HT-29 (cell line): ENCODE measurements around the gene ZNF879. TPM values are rescaled to one million over a fixed set of nuclear protein-coding genes. Genes with fewer than 3 reads are reported as not detected.

Experiments used
- DNase-seq: peaks from one replicate; pipeline ENCODE4 v3.0.0-alpha.2; 2015; ENCODE audit warnings: low spot score
- total RNA-seq: library from RNA; depleted of rRNA; stranded (reverse); fragments of >200 nt; shearing (Covaris generic); gene quantifications from 2 replicates; pipeline ENCODE4 v1.2.3, GENCODE V29; 2014; rRNA removed

Gene ZNF879
- not detected in 2 replicates for total RNA-seq

DNA sequence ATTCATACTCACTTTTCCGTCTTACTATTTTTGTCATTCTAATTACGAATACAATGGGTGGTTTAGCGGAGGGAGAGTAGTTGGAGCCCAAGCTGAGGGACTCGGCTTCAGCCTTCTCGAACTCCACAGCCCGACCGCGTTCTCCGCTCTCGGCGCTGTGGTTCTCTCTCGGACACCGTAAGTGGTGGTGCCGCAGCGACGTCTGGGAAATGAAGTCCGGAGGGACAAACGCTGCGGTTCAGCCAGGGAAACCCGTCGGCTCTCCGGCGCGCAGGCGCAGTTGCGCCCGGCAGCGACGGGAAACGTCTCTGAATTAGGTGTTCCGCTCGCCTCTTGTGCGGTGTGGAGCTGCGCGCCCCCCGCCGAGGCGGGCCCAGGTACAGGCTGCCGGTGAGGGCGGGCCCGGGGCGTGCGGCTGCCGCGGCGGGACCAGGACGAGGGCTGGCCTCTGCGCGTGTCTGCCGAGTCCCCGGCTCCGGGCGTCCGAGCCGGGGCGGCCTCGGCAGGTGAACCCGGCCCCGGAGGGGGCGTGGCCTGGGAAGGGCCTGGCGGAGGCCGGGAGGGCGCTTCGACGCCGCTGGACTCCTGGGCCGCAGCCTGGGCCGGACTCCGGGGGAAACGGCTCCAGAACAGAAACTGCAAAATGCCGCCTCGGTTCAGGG lies at the start of gene ZNF879:
TSS of gene ZNF879 (plus strand) at position 277 of the 662 bp plus-strand sequence. CDS start 1,201 bp downstream, outside the sequence.
- no peak for DNase-seq

DNA sequence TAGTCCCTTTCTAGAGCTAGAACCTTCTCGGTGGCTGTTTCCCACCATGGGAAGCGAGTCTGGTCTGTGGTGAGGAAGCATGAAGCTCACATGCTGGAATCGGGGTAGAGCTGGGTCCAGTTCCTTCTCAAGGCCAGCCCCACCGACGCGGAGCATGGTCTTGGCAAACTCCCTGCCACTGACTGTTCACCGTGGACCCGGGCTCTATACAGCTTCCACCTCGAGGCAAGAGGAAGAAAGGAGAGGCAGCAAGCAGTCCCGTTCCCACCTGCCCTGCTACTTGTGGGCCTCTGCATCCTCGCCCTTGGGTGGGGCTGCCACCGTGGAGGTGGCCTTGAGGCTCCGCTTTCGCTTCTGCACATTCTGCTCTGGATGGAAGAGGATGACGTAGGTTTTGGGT lies 42.2 kb upstream of the ZNF879 start:
- DNase-seq = no peak

DNA sequence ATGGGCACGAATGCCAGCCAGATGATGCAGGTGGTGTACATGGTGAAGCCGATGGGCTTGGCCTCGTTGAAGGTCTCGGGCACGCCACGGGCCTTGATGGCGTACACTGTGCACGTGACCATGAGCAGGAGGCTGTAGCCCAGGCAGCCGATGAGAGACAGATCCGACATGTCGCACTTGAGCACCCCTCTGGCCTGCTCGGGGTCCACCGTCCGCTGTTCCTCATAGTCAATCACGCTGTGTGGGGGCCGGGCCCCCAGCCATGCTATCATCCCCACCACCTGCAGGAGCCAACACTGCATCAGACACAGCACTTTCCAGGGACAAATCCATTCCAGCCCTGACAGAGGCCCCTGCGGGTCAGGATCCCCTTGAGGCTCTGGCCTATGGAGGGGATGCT lies 40.7 kb upstream of the ZNF879 start:
- DNase-seq = no peak

DNA sequence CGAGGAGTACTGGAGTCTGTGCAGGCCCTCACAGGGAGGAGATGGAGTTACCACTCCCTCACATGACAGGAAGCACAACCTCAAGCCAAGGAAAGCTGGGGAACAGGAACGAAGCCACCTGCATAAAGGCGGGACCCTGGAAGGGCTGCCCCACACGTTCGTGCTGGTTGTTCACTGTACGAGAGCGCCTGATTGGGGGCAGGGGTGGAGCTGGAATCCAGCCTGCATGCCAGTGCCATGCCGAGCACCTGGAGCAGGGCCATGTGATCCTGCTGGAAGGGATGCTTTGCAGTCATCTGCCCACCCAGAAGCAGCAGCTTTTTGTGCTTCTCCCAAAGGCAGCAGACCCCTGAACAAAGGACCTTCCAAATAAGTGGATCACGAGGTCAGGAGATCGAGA lies 39.9 kb upstream of the ZNF879 start:
- DNase-seq = no peak

DNA sequence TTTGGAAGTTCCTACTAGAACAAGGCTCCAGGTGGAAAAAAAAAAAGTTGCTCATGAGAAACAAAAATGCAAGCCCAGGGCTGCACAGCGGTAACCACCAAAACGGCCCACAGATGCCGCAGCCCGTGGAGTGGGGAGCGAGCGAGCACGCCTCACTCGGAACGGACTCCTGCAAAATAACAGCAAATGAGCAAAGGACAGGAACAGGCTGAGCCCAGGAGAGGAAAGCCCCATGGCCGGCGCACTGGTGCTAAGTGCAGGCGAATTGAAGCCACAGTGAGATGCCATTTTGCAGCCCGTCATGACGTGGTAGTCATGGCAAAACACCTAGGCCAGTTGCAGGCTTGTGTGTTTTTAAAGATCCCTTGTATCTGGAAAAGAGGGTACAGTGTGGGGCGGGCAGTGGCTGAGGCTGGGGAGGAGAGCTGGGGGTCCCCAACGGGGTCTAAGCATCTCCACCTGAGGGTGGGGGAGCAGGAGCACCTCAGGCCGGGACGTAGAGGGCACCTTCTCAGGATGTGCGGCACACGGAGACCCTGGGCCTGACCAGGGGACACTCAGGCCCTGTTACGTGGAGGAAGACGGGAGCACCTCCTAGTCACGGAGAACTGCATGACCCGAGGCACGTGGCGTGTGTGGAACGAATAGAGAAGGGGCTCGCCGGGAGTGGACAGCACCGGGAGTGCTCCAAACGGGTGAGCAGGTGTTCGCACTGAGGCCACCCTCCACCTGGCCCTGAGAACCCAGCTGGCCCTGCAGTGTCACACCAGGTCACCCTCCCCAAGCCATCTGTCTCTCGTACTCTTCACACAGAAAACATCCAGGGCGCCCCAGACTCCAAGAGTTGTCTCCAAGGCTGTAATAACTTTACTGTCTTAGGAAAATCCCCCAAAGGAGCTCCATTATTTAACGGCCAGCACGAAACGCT lies 39.2 kb upstream of the ZNF879 start:
- no peak for DNase-seq

DNA sequence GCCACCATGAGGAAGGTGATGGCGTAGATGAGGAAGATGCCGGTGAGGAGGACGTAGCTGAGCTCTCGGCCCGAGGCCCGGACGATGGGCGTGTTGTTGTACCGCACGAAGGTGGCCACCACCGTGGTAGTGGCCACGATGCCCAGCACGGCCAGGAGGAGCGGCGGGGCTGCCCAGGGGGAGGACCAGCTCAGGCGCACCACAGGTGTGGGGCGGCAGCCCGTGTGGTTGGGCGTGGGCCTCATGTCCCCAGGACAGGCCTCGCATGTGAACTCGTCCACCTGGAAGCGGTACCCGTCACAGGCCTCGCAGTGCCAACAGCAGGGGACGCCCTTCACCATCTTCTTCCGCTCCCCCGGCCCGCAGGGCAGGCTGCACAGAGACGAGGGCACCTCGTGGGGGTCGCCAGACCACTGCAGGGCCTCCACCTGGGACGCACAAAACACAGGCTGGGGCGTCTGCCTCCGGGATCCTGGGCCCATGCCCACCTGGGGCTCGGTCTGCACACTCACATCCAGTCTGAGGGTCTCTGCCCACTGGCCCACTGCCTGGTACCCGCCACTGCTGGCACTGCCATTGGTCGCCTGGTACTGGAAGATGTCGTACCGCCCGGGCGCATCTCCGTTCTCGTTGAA lies 37.2 kb upstream of the ZNF879 start:
- DNase-seq = no peak

DNA sequence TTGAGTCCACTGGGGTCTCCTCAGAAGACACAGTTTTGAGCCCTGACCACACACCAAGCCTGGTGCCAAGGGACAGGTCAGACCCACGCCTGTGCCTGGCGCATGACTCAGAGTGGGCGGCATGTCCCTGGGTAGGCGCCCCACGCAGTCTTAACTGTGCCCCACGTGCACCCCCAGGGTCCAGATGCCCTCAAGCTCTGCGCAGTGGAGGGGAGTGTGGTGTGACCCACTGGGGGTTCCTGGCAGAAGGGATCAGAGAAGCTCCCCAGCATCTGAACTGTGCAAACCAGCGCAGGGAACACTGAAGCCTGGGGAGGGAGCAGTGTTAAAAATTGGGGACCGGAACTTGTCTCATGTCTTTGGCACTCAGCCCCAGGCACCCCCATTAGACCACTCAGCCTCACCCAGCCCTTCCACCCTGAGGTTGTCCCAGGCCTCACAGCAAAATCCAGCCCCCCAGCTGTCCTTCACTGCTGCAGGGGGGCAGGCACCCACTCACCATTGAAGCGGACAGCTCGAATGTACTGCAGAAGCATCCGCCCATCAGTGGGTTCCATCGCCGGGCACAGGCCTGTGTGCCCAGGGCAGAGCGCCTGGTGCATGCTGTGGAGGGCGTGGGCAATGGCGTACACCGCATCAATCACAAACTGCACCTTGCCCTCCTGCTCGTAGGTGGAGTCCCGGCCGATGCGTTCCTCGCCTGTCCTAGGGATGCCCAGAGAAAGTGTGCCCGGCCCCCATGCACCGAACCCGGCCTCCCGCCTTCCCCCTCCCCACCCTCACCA lies 35.0 kb upstream of the ZNF879 start:
- DNase-seq = no peak

DNA sequence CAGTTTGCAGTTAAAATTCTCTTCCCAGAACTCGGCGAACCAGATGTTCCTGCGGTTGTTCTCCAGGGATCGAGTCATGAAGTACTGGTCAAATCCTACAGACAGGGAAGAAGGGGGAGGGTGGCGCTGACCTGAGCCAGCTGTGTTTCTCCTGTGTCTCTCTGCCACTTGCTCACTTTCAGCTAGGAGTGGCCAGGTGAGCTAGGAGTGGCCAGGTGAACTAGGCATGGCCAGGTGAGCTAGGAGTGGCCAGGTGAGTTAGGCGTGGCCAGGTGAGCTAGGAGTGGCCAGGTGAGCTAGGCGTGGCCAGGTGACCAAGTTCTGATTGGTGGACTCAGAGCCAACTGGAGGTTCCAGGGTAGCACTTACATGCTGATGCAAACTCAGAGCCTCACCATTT lies 34.3 kb upstream of the ZNF879 start:
- DNase-seq = no peak

DNA sequence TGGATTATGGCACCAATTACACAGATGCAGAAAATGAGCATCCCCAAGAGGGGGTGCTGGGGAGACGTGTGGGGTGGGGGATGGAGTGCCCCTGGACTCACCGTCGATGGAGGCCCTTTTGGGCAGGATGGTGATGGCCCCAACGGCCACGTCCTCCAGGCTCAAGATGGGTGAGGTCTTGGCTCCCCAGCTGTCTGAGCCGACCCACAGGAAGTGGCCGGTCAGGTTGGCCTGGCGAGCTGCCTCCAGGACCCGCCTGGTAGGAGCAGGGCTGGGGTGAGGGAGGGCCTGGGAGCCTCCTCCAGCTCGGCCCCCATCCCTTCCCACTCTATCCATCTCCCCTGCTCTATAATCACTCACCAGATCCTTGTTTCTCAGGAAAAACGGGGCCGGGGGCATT lies 33.1 kb upstream of the ZNF879 start:
- DNase-seq = no peak

DNA sequence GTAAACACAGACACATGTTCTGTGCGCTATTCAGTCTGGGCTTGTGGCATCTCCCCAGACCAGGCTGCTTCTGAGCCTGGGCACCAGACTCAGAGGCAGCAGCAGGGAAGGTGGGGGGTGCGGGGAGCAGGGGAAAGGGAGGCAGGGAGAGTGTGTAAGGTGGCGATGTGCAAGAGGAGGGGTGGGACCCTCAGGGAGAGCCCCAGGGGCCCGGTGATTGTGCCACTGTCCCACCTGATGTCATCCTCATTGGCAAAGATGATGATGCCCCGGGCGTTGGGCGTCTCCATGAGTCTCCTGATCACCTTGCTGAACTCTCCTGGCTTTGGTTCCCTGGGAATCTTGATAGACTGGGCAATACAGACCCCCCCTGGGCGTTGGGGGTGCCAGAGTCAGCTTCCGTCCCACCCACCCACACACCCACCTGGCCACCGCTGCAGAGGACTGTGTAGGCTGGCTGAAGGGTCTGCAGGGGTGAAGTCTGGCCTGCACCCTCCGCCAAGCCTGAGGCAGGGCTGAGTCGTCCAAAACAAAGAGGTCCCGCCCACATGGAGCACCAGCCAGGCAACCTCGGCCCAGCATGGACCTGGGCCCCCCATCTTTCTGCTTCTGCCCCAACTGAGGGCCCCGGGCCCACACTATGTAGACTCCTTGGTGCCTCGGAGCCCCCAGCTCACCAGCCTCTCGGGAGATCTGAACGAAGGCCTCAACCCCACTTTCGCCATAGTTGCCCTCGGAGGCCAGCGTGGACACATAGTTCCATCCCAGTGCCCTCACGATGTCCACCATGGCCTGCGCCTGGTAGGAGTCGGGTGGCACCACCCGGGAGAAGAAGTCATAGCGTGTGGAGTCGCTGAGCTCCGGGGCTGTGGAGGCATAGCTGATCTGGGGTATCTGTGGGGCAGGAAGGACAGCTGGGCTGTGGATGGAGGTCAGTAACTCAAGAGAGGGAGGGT lies 32.1 kb upstream of the ZNF879 start:
- DNase-seq = no peak

DNA sequence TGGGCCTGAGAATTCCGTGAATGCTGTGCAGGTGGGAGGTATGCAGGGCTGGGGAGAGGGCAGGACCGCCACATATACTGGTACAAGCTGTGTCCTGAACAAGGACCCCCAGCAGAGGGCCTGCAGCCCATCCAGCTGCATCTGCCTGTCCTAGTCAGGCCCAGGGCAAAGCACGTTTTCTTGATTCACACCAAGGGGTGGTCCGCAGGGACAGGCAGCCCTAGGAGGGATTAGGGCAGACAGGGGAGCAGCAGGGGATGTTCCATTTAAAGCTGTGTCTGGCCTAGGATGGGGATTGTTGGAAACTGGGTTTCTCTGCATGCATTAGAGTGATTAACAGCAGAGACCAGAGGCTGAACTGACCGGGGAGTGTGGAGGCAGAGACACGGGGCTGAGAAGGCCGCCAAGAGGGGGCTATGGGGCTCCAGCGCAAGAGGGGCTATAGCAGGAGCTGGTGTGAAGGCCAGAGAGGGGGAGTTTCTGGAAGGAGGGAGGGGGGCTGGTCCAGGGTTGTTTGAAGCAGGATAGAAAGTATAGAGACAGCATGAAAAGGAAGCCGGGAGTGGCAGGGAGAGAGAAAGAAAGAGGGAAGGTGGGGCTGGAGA lies 31.2 kb upstream of the ZNF879 start:
- DNase-seq = no peak

DNA sequence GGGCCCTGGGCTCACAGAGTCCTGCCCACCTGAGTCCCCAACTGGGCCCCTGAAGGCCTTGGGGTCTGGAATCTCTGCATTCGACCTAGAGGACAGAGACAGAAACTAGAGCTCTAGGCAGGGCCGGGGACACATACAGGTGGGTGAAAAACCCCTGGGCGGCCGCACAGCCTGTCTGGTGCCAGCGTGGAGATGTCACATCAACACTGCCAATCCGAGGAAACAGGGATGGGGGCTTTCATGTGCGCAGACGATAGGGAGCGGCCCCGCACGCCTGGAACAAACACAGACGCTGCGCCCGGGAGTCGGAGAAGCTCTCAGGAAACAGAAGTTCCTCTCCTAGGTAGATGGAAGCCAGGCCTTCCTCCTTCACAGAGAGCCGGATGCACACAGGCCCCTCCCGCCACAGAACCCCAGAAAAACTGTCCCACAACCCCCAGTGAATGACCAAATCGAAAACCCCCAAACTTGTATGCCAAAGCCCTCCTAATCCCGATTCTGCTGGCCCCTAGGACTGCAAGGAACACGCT lies 30.3 kb upstream of the ZNF879 start:
- no peak for DNase-seq

DNA sequence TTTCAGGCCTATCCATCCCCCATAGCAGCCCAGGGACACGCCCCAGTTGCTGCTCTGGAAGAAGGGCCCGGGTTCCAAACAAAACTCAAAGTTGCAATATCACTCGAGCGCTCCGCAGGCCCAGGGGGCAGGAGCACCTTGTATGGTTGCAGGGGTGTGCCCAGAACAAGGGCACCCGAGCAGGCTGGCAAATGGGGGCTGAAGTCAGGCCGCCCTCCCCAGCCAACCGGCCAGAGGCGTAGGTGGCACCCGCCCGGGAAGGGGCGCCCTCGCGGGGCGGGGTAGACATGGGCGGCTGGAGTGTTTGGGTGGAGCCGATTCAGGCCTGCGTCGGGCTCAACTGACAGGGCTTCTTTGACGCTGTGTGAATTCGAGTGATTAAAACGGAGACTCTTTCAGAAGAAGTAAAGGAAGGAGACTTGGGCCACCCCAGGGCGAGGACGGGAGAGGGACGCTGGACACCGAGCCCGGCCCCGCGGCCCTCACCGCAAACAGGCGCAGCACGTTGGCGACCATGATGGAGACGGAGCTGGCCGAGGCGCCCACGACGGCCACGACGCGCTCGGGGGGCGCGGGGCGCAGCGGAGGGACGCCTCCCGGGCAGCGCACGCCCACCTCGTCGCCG lies 29.5 kb upstream of the ZNF879 start:
- no peak for DNase-seq

DNA sequence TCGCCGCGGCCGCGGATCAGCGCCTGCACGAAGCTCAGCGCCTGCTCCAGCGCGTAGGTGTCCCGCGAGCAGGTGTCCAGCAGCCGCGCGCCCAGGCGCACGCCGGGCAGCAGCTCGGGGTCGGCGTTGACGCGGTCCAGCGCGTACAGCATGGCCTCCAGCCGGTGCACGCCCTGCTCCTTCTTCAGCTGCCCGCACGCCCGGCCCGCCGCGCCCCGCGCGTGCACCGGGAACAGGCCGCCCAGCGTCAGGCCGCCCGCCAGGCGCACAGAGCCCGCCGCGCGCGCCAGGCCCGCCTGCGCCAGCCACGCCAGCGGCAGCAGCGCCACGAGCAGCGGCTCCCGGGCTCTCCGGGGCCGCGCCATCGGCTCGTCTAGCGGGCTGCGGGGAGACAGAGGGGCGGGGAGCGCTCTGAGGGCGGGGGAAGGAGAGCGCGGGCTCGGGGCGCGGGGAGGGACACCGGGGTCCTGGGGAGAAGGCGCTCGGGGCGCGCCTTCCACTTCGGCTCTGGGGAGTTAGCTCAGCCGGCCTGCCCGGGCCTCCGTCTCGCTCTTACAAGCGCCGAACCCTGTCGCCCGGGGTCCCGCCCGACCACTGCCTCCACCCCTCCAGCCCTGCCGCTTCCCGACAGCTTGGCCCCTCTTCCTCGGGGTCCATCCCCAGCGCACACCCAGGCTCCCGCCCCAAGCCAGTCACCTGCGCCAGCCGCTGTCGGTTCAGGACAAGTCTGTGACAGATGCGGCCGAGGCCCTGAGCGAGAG lies 28.8 kb upstream of the ZNF879 start, which contains the start of gene GRM6:
TSS of gene GRM6 (minus strand) at position 741 of the 761 bp plus-strand sequence. CDS start at position 365, 376 bp downstream.
- no peak for DNase-seq

DNA sequence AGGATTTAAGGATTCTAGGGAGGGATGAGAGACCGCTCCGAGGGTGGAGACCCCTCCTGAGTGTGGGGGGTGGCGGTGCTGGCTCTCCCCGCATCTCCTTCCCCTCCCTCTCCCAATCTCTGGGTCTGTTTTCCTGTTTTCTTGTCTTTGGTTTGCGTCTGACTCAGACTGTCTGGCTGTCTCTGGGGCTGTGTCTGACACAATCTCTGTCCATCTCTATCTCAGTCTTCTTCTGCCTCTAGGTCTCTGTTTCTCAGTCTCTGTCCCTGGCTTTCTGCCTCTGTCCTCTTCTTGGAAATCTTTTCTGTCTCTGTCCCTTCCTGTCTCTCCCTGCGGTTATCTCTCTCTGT lies 28.3 kb upstream of the ZNF879 start:
- DNase-seq = no peak

DNA sequence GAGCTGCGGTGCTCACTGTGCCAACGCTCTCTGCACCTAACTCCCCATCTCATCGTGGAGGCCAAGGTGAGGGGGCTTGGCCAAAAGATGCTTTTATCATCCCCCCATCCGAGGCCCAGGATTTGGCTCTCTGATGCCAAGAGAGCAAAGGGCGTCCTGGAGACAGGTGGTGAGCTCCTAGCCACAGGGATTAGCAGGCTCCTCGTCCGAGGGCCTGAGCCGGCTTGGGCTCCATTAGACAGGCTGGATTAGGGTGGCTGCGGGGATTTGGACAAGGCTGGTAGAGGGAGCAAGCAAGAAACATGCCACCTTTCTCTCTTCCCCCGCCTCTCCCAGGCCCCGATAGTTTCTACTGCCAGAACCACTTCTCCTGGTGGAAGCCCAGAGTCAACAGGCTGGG lies 27.4 kb upstream of the ZNF879 start:
- no peak for DNase-seq

DNA sequence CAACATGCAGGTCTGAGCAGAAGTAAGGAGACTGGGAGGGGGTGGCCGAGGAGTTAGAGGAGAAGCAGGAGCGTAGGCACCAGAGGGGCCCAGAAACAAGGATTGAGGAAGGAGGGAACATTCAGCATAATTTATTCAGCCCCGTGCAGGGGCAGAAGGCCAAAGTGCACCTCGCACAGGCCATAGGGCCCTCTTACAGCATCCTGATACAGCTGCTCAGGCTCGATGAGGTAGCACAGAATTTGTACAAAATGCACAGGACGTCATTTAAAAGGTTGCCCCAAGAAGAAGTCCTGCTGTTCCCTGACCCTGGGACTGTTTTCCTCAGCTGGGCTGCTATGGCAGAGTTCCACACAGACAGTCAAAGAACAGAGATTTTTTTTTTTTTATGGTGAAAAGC lies 26.4 kb upstream of the ZNF879 start:
- no peak for DNase-seq

DNA sequence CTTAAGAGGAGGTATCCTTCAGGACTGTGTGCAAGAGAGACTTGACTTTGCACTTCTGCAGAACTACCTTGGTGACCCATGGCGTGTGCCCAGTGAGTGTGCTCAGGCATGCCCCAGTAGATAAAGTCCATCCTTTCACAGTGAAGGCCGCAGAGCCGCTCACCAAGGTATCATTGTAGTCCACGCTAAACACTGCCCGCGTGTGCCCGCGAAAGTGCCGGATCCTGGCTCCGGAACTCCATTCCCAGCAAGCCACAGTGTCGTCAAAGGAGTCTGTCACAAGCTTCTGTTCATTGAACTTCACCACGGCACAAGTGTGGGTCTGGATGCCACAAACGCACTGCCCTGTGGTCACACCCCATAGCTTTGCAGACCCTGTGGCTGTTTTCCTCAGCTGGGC lies 25.2 kb upstream of the ZNF879 start:
- no peak for DNase-seq

DNA sequence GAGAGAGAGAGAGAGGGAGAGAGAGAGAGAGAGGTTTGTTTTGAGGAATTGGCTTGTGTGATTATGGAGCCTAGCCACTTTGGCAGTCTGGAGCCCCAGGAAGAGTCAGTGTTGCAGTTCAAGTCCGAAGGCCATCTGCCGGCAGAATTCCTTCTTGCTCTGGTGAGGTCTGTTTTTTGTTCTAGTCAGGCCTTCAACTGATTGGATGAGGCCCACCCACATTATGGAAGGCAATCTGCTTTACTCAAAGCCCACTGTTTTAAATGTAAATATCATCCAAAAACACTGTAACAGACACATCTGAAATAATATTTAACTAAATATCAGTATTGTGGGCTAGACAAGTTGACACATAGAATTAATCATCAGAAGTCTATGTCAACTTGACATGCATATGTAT lies 17.0 kb upstream of the ZNF879 start:
- DNase-seq = no peak
